Measurements from ENCODE around the gene DLGAP1.

Gene DLGAP1

GRCh38 chr18:4204438-4204720, 250.7 kb downstream of the DLGAP1 start:
- no peaks in the 10 kb centered on the region for H3K27me3 ChIP-seq (ENCODE audit: low read depth, low read length)
- H3K36me3 ChIP-seq (ENCODE audit: control insufficient read depth in 1 of 2, insufficient read depth in 2 of 2, low read length in 2 of 2), result no peaks in the 10 kb centered on the region
- no peak overlapping the region for H3K27ac ChIP-seq (ENCODE audit: low read length)
- H3K4me1 ChIP-seq (ENCODE audit: control insufficient read depth in 1 of 2, insufficient read depth in 2 of 2, low read length in 2 of 2), result no peaks in the 10 kb centered on the region
- no peaks in the 10 kb centered on the region for H3K9me3 ChIP-seq (ENCODE audit: control insufficient read depth in 1 of 2, low read length in 2 of 2)
- H3K4me3 ChIP-seq (ENCODE audit: low read depth in 1 of 2, low read length in 2 of 2), result no peak overlapping the region

GRCh38 chr18:4203568-4204437, 251.3 kb downstream of the DLGAP1 start:
- H3K4me3 ChIP-seq (ENCODE audit: low read depth in 1 of 2, low read length in 2 of 2), result no peak overlapping the region
- no peaks in the 10 kb centered on the region for H3K9me3 ChIP-seq (ENCODE audit: control insufficient read depth in 1 of 2, low read length in 2 of 2)
- H3K4me1 ChIP-seq (ENCODE audit: control insufficient read depth in 1 of 2, insufficient read depth in 2 of 2, low read length in 2 of 2), result no peaks in the 10 kb centered on the region
- no peak overlapping the region for H3K27ac ChIP-seq (ENCODE audit: low read length)
- H3K27me3 ChIP-seq (ENCODE audit: low read depth, low read length), result no peaks in the 10 kb centered on the region
- H3K36me3 ChIP-seq (ENCODE audit: control insufficient read depth in 1 of 2, insufficient read depth in 2 of 2, low read length in 2 of 2), result no peaks in the 10 kb centered on the region

GRCh38 chr18:4200399-4200798, 254.7 kb downstream of the DLGAP1 start:
- H3K36me3 ChIP-seq (ENCODE audit: control insufficient read depth in 1 of 2, insufficient read depth in 2 of 2, low read length in 2 of 2), result no peaks in the 10 kb centered on the region
- H3K27ac ChIP-seq (ENCODE audit: low read length), result no peak overlapping the region
- no peaks in the 10 kb centered on the region for H3K27me3 ChIP-seq (ENCODE audit: low read depth, low read length)

GRCh38 chr18:4198956-4199355, 256.2 kb downstream of the DLGAP1 start:
- no peaks in the 10 kb centered on the region for H3K9me3 ChIP-seq (ENCODE audit: control insufficient read depth in 1 of 2, low read length in 2 of 2)
- H3K27ac ChIP-seq (ENCODE audit: low read length), result no peak overlapping the region
- H3K36me3 ChIP-seq (ENCODE audit: control insufficient read depth in 1 of 2, insufficient read depth in 2 of 2, low read length in 2 of 2), result no peaks in the 10 kb centered on the region
- no peaks in the 10 kb centered on the region for H3K4me1 ChIP-seq (ENCODE audit: control insufficient read depth in 1 of 2, insufficient read depth in 2 of 2, low read length in 2 of 2)
- H3K4me3 ChIP-seq (ENCODE audit: low read depth in 1 of 2, low read length in 2 of 2), result no peak overlapping the region
- H3K27me3 ChIP-seq (ENCODE audit: low read depth, low read length), result no peaks in the 10 kb centered on the region

More at GRCh38 chr18:4200399-4200798, 254.7 kb downstream of the DLGAP1 start:
- Histone ChIP-seq H3K9me3 (ENCODE audit: control insufficient read depth in 1 of 2, low read length in 2 of 2) (no peaks in the 10 kb centered on the region), H3K4me1 (ENCODE audit: control insufficient read depth in 1 of 2, insufficient read depth in 2 of 2, low read length in 2 of 2) (no peaks in the 10 kb centered on the region), H3K4me3 (ENCODE audit: low read depth in 1 of 2, low read length in 2 of 2) (no peak overlapping the region)

- Histone ChIP-seq H3K4me1 (ENCODE audit: control insufficient read depth in 1 of 2, insufficient read depth in 2 of 2, low read length in 2 of 2) (no peaks in the 10 kb centered on the region), H3K36me3 (ENCODE audit: control insufficient read depth in 1 of 2, insufficient read depth in 2 of 2, low read length in 2 of 2) (no peaks in the 10 kb centered on the region), H3K4me3 (ENCODE audit: low read depth in 1 of 2, low read length in 2 of 2) (no peak overlapping the region), H3K9me3 (ENCODE audit: control insufficient read depth in 1 of 2, low read length in 2 of 2) (no peaks in the 10 kb centered on the region), H3K27me3 (ENCODE audit: low read depth, low read length) (no peaks in the 10 kb centered on the region), H3K27ac (ENCODE audit: low read length) (no peak overlapping the region)
Measured at GRCh38 chr18:4196351-4196750, 258.8 kb downstream of the DLGAP1 start.

- no peak overlapping the region for H3K27ac ChIP-seq (ENCODE audit: low read length)
- no peaks in the 10 kb centered on the region for H3K4me1 ChIP-seq (ENCODE audit: control insufficient read depth in 1 of 2, insufficient read depth in 2 of 2, low read length in 2 of 2)
- no peaks in the 10 kb centered on the region for H3K27me3 ChIP-seq (ENCODE audit: low read depth, low read length)
- H3K9me3 ChIP-seq (ENCODE audit: control insufficient read depth in 1 of 2, low read length in 2 of 2), result no peaks in the 10 kb centered on the region
- no peak overlapping the region for H3K4me3 ChIP-seq (ENCODE audit: low read depth in 1 of 2, low read length in 2 of 2)
- H3K36me3 ChIP-seq (ENCODE audit: control insufficient read depth in 1 of 2, insufficient read depth in 2 of 2, low read length in 2 of 2), result no peaks in the 10 kb centered on the region
Measured at GRCh38 chr18:4193086-4193485, 262.0 kb downstream of the DLGAP1 start.

GRCh38 chr18:4181882-4182568, 273.1 kb downstream of the DLGAP1 start:
- Histone ChIP-seq H3K4me1 (ENCODE audit: control insufficient read depth in 1 of 2, insufficient read depth in 2 of 2, low read length in 2 of 2) (no peaks in the 10 kb centered on the region), H3K36me3 (ENCODE audit: control insufficient read depth in 1 of 2, insufficient read depth in 2 of 2, low read length in 2 of 2) (no peaks in the 10 kb centered on the region), H3K27ac (ENCODE audit: low read length) (no peak overlapping the region), H3K4me3 (ENCODE audit: low read depth in 1 of 2, low read length in 2 of 2) (no peak overlapping the region), H3K27me3 (ENCODE audit: low read depth, low read length) (no peaks in the 10 kb centered on the region), H3K9me3 (ENCODE audit: control insufficient read depth in 1 of 2, low read length in 2 of 2) (no peaks in the 10 kb centered on the region)

GRCh38 chr18:4181086-4181485, 274.0 kb downstream of the DLGAP1 start:
- no peaks in the 10 kb centered on the region for H3K36me3 ChIP-seq (ENCODE audit: control insufficient read depth in 1 of 2, insufficient read depth in 2 of 2, low read length in 2 of 2)
- H3K4me3 ChIP-seq (ENCODE audit: low read depth in 1 of 2, low read length in 2 of 2), result no peak overlapping the region
- H3K27ac ChIP-seq (ENCODE audit: low read length), result no peak overlapping the region
- no peaks in the 10 kb centered on the region for H3K4me1 ChIP-seq (ENCODE audit: control insufficient read depth in 1 of 2, insufficient read depth in 2 of 2, low read length in 2 of 2)
- H3K9me3 ChIP-seq (ENCODE audit: control insufficient read depth in 1 of 2, low read length in 2 of 2), result no peaks in the 10 kb centered on the region
- no peaks in the 10 kb centered on the region for H3K27me3 ChIP-seq (ENCODE audit: low read depth, low read length)

- Histone ChIP-seq H3K4me3 (ENCODE audit: low read depth in 1 of 2, low read length in 2 of 2) (no peak overlapping the region), H3K4me1 (ENCODE audit: control insufficient read depth in 1 of 2, insufficient read depth in 2 of 2, low read length in 2 of 2) (no peaks in the 10 kb centered on the region), H3K9me3 (ENCODE audit: control insufficient read depth in 1 of 2, low read length in 2 of 2) (no peaks in the 10 kb centered on the region)
Measured at GRCh38 chr18:4172196-4173100, 282.7 kb downstream of the DLGAP1 start.

GRCh38 chr18:4157352-4157751, 297.8 kb downstream of the DLGAP1 start:
- Histone ChIP-seq H3K4me3 (ENCODE audit: low read depth in 1 of 2, low read length in 2 of 2) (no peak overlapping the region), H3K36me3 (ENCODE audit: control insufficient read depth in 1 of 2, insufficient read depth in 2 of 2, low read length in 2 of 2) (no peaks in the 10 kb centered on the region), H3K9me3 (ENCODE audit: control insufficient read depth in 1 of 2, low read length in 2 of 2) (no peaks in the 10 kb centered on the region), H3K27ac (ENCODE audit: low read length) (no peak overlapping the region), H3K27me3 (ENCODE audit: low read depth, low read length) (no peaks in the 10 kb centered on the region), H3K4me1 (ENCODE audit: control insufficient read depth in 1 of 2, insufficient read depth in 2 of 2, low read length in 2 of 2) (no peaks in the 10 kb centered on the region)

More at GRCh38 chr18:4172196-4173100, 282.7 kb downstream of the DLGAP1 start:
- Histone ChIP-seq H3K27me3 (ENCODE audit: low read depth, low read length) (no peaks in the 10 kb centered on the region), H3K27ac (ENCODE audit: low read length) (no peak overlapping the region), H3K36me3 (ENCODE audit: control insufficient read depth in 1 of 2, insufficient read depth in 2 of 2, low read length in 2 of 2) (no peaks in the 10 kb centered on the region)

GRCh38 chr18:4146797-4147196, 308.3 kb downstream of the DLGAP1 start:
- Histone ChIP-seq H3K27me3 (ENCODE audit: low read depth, low read length) (no peaks in the 10 kb centered on the region), H3K4me3 (ENCODE audit: low read depth in 1 of 2, low read length in 2 of 2) (no peak overlapping the region), H3K4me1 (ENCODE audit: control insufficient read depth in 1 of 2, insufficient read depth in 2 of 2, low read length in 2 of 2) (no peaks in the 10 kb centered on the region), H3K27ac (ENCODE audit: low read length) (no peak overlapping the region), H3K36me3 (ENCODE audit: control insufficient read depth in 1 of 2, insufficient read depth in 2 of 2, low read length in 2 of 2) (no peaks in the 10 kb centered on the region), H3K9me3 (ENCODE audit: control insufficient read depth in 1 of 2, low read length in 2 of 2) (no peaks in the 10 kb centered on the region)

Measured in muscle layer of duodenum (tissue), 2 donors.